ENCODE measurements around the gene VPS26A.

DNA sequence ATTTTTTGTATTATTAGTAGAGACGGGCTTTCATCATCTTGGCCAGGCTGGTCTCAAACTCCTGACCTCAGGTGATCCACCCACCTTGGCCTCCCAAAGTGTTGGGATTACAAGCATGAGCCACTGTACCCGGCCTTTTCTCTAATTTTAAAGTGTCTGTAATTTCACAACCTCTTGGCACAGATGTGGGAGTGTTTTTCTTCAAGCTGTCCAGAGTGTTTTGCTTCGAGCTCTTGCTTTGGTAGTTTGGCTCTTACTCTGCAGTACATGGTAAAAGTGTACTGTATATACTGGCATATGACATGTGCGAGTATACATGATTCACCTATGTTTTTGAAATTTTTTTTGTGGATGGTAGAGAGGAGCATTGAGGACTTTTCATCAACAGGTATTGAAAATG is 26.2 kb upstream of the VPS26A start:
- no peak for TF ChIP-seq POLR2AphosphoS5 (IDR thresholded peaks at IDR 0.05; ENCODE audit: low read depth, low read length)
- no peak for TF ChIP-seq POLR2A (IDR thresholded peaks at IDR 0.05; ENCODE audit: low read depth, low read length)
- no peak for TF ChIP-seq TAF1 (IDR thresholded peaks at IDR 0.05; ENCODE audit: borderline replicate concordance, low read depth, low read length)

Measured in GM12892 (cell line).